IPS-18a (cell line): Measurements from ENCODE around the gene ACY1.

ENCODE experiments used
- H3K27ac ChIP-seq: one replicate; pipeline ENCODE4 v1.5.1; 2013; ENCODE audit warnings: low read length
- H3K27me3 ChIP-seq: one replicate; pipeline ENCODE4 v1.6.1; 2013; ENCODE audit warnings: mild to moderate bottlenecking, low read length; ENCODE audit not compliant: control insufficient read depth, insufficient read depth
- H3K36me3 ChIP-seq: one replicate; pipeline ENCODE4 v1.6.1; 2013; ENCODE audit warnings: low read depth, low read length; ENCODE audit not compliant: control insufficient read depth
- H3K4me1 ChIP-seq: one replicate; pipeline ENCODE4 v1.6.1; 2013; ENCODE audit warnings: low read depth, low read length; ENCODE audit not compliant: control insufficient read depth
- H3K4me3 ChIP-seq: one replicate; pipeline ENCODE4 v1.5.1; 2013; ENCODE audit warnings: low read length
- H3K9ac ChIP-seq: one replicate; pipeline ENCODE4 v1.6.1; 2013; ENCODE audit warnings: mild to moderate bottlenecking, low read length, moderate library complexity
- H3K9me3 ChIP-seq: one replicate; pipeline ENCODE4 v1.6.1; 2013; ENCODE audit warnings: low read depth, low read length; ENCODE audit not compliant: control insufficient read depth

ACY1 gene

DNA sequence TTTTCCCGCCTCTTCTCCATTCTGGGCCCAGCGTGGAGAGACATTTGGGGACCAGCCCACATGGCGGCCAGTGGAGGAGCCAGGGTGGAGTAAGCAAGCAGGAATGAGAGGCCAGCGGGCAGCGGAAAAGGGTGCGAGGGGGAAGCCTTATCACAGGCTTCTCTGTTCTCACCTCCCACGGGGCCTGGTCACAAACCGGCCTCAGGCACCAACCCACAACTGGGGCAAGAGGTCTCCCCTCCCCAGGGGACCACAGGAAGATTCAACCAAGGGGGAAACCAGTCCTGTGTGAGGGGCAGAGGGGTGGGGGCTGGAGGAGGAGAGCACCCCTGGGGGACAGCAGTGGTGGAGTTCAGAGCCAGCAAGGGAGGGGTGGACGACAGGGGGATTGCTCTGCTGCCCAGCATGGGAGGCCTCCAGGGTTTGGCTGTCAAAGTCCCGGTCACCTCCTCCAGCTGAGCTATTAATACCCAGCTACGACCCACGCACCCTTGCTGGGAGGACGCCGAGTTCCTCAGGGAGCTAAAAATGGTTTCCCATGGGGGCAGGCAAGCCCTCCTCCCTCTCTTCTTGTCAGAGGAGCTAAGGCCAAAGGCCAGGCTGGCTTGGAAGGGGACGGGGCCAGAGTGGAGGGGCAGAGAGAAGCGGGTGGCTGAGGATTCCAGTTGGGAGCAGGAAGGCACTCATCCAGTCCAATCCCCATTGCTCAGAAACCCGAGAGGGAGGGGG is 36.2 kb downstream of the ACY1 start:
- Histone ChIP-seq H3K27ac (no peak overlapping the region), H3K9me3 (no peaks in the 10 kb centered on the region)

DNA sequence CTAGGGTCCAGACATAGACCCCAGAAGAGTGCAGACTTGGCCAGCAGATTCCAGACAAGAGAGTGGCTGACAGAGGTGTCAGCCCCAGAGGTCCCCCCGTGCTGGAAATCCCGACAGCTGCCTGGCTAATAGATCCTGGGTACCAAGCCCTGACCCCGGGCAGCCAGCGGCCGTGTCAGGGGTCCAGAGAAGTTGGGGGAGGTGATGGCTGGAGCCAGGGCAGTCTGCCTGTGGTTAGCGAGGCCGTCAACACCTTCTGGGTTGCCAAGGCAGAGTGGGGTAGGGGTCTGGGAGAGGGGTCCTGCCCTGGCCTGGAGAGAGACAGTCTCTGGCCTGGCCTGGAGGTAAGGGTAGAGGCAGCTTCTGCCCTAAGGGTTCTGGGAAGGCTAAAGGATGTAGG is 37.5 kb downstream of the ACY1 start:
- Histone ChIP-seq H3K4me1 (no peaks in the 10 kb centered on the region), H3K27me3 (no peaks in the 10 kb centered on the region), H3K9ac (no peak overlapping the region), H3K4me3 (no peak overlapping the region), H3K36me3 (no peaks in the 10 kb centered on the region), H3K27ac (no peak overlapping the region), H3K9me3 (no peaks in the 10 kb centered on the region)

More for the DNA sequence above, 36.2 kb downstream of the ACY1 start:
- Histone ChIP-seq H3K4me3 (no peak overlapping the region), H3K27me3 (no peaks in the 10 kb centered on the region), H3K36me3 (no peaks in the 10 kb centered on the region), H3K9ac (no peak overlapping the region), H3K4me1 (no peaks in the 10 kb centered on the region)

DNA sequence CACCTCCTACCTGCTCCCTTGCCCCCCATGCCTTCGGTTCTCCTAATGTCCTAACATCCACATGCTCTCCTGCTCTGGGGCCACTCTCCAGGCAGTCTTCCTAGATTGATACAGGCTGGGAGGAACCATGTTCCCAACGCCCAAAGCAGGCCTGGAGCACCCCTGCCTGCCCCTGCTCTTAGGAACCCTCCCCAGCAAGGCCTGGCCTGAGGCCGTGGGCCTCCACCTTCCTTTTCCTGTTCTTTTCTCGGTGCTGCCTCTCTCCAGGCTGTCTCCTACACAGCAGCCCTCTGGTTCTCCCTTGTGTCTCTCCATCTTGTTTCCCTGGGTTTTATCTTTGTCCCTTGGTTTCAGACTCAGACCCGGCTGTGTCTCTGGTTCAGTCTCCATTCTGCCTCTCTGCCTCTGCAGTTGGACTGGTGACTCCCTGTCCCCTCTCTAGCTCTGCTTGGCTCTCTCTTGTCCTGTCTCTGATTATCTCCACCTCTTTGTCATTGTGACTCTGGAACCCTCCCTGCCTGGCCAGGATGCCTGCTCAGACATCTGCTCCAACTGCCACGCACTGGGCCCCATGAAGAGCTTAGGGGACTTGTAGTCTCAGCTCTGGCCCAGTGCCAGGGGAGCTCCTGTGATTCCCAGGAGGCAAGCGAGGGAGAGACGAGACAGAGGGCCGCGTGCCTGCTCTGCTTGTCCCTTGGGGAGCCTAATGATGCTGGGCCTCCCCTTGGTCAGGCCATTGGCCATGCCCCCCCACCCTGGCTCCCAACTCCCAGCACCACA is 38.3 kb downstream of the ACY1 start:
- Histone ChIP-seq H3K4me1 (no peaks in the 10 kb centered on the region), H3K4me3 (no peak overlapping the region), H3K9ac (no peak overlapping the region), H3K27me3 (no peaks in the 10 kb centered on the region), H3K36me3 (no peaks in the 10 kb centered on the region), H3K9me3 (no peaks in the 10 kb centered on the region), H3K27ac (no peak overlapping the region)

DNA sequence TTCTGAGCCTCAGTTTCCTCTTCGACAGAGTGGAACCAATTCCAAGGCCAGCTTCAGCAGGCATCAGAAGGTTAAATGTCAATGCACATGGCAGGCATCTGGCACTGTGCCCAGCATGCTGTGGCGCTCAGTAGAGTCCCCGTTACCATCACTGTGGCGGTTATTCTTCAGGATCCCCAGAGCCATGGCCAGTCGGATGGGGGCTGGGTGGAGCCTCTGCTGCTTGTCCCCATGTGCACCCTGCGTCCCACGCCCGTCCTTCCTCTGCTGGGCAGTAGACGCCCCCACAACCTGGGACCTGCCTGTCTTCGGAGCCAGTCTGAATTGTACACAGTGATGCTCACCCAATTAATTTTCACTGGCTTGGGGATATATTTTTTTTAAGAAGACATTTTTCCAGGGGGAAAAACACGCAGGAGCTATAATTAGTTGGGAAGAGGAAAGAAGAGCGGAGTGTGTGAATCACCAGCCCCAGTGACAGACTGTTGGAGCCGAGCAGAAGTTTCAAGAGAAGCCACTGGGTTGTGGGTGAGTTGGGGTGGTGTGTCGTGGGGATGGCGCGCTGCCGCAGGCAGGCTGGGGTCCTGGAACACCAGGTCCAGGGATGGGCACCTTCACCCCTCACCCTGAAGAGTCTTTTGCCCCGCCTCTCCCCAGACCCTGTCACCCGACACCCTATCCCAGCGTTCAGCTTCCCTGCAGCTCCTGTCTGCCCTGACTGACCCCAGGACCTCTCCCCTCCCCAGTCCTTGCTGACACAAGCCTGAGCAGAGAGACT is 39.2 kb downstream of the ACY1 start:
- no peaks in the 10 kb centered on the region for H3K9me3 ChIP-seq
- no peaks in the 10 kb centered on the region for H3K36me3 ChIP-seq
- no peaks in the 10 kb centered on the region for H3K4me1 ChIP-seq
- no peak overlapping the region for H3K27ac ChIP-seq
- no peaks in the 10 kb centered on the region for H3K27me3 ChIP-seq
- H3K4me3 ChIP-seq = no peak overlapping the region
- no peak overlapping the region for H3K9ac ChIP-seq

DNA sequence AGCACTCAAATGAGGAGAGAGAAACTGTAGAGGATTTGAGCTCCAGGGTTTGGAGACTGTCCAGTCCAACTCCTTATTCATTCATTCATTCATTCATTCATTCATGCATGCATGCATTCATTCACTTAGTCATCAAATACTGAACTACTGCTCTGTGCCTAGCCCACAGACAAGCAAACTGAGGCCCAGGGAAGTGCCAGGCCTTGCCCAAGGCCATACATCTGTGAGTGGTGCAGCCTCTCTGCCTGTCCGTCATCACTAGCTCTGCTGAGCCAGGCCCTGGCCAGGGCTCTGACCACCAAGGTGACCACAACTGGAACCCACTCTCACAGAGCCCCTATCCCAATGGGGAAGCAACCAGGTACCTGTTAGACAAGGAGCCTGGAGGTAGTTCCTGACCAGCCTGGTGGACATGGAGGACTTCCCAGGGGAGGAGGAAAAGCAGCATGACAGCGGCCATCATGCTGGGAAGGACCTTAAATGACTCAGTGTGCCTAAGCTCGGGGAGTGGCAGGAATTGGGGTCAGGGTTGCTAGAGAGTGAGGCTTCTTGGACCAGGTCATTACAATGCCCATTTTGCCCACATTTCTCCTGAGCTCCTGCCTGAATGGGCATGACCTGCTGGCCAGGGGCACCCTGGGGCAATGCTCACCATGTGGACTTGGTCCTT is 39.9 kb downstream of the ACY1 start:
- no peak overlapping the region for H3K27ac ChIP-seq
- no peaks in the 10 kb centered on the region for H3K36me3 ChIP-seq
- H3K9ac ChIP-seq = no peak overlapping the region
- no peak overlapping the region for H3K4me3 ChIP-seq
- H3K4me1 ChIP-seq = no peaks in the 10 kb centered on the region
- H3K9me3 ChIP-seq = no peaks in the 10 kb centered on the region
- no peaks in the 10 kb centered on the region for H3K27me3 ChIP-seq

DNA sequence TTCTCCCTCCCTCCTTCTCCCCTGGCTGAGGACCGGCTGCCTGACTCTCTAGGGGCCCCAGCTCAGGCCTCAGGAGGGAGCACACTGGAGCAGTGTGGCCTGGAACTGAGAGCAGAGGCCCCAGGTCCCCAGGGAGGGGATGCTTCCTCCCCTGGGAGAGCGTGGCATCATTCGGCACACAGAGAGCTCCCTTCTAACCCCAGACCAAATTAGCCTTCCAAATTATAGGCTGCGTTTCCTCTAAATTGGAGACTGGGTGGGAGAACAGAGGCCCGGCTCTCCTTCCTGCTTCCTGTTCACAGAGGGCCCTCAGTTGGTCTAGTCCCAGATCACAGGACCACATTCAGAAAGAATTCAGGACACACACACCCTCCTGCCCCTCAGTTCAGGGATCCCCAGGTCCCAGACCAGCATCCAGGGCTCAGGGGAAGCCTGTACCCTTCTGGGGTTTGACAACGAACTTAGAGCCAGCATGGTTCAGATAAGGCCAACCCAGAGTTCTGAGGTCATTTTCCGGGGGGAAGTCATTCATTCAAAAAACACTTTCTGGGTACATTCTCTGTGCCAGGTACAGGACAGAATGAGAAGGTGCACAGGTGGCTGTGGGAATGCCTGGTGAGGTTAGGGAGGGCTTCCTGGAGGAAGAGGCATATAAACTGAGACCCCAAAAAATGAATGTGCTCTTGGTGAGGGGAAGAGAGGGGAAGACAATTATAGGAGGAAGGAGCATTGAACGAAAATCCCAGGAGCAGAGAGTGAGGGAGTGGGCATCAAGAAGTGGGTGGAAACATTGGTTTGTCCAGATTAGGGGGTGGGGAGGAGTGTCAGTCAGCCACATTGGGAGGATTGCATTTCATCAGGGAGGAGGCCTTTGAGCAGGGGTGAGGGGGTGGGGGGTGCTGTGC is 40.8 kb downstream of the ACY1 start:
- Histone ChIP-seq H3K9me3 (no peaks in the 10 kb centered on the region), H3K4me1 (no peaks in the 10 kb centered on the region), H3K27ac (no peak overlapping the region), H3K4me3 (no peak overlapping the region), H3K27me3 (no peaks in the 10 kb centered on the region), H3K36me3 (no peaks in the 10 kb centered on the region), H3K9ac (no peak overlapping the region)

DNA sequence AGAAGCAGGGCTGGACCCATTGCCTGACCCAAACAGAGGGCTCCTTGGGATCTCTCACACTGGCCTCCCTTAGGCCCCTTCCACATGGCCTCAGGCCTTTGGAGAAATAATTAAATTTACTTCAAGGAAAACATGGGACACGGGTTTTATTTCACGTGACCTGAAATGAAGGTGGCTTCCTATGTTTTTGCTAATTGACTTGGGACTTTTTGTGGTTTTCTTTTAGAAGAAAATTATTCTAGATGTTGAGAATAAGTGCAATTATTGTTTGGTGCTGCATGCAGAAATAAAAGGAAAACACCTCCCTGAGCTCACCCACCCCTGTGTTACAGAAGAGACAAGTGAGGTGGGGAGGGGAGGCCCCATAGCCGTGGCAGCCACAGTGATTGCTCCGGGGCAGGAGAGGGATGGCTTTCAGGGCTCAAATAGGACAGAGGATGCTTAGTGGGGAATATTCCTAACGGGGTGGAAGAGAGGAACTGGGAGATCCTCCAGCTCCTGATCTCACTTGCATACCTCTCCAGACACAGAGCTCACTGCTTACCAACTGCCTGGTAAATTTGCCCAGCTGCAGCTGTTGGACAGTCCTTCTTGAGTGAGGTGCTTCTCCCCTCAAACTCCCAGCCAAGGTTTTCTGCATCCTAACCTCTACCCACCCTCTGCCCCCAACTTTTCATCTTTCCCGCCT is 41.6 kb downstream of the ACY1 start:
- H3K4me3 ChIP-seq = no peak overlapping the region
- H3K36me3 ChIP-seq = no peaks in the 10 kb centered on the region
- no peaks in the 10 kb centered on the region for H3K4me1 ChIP-seq
- H3K9me3 ChIP-seq = no peaks in the 10 kb centered on the region
- no peak overlapping the region for H3K27ac ChIP-seq
- no peaks in the 10 kb centered on the region for H3K27me3 ChIP-seq
- H3K9ac ChIP-seq = no peak overlapping the region

DNA sequence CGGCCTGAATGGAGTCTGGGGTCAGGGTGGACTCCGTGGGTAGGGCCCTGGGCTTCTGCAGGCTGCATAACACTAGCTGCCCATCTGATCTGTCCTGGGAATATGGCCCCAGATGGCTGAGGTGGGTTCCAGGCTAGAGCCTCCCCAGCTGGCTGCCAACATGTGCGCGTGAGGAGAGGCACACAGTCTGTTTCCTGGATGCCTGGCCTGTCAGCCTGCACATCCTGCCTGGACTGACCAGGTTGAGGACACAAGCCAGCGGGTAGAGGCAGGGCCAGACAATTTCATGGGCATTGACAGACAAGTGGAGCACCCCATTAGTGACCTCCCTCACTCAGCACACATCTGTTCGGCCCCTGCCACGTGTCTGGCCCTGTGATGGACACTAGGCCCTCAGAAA is 42.1 kb downstream of the ACY1 start:
- no peaks in the 10 kb centered on the region for H3K27me3 ChIP-seq
- no peaks in the 10 kb centered on the region for H3K9me3 ChIP-seq
- H3K9ac ChIP-seq = no peak overlapping the region
- H3K4me3 ChIP-seq = no peak overlapping the region
- H3K36me3 ChIP-seq = no peaks in the 10 kb centered on the region
- H3K4me1 ChIP-seq = no peaks in the 10 kb centered on the region
- no peak overlapping the region for H3K27ac ChIP-seq

DNA sequence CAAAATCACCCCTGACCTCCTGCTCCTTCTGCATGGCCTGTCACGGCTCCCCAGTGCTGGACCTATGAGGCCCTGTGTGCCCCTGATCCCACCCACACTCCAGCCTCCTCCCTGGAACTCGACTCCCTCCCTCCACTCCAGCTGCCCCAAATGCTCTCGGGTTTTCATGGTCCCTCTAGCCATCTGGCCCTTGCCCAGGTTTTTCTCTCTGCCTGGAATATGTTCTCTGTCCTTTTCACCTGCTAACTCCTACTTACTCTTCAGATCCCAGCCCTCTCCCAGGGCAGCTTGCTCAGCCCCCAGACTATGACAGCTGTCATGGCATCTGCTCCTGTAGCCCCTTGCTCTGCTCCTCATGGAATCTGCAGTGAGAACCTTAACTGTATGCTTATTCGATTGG is 42.7 kb downstream of the ACY1 start:
- Histone ChIP-seq H3K9me3 (no peaks in the 10 kb centered on the region), H3K4me1 (no peaks in the 10 kb centered on the region), H3K4me3 (no peak overlapping the region), H3K27ac (no peak overlapping the region), H3K36me3 (no peaks in the 10 kb centered on the region), H3K9ac (no peak overlapping the region), H3K27me3 (no peaks in the 10 kb centered on the region)

DNA sequence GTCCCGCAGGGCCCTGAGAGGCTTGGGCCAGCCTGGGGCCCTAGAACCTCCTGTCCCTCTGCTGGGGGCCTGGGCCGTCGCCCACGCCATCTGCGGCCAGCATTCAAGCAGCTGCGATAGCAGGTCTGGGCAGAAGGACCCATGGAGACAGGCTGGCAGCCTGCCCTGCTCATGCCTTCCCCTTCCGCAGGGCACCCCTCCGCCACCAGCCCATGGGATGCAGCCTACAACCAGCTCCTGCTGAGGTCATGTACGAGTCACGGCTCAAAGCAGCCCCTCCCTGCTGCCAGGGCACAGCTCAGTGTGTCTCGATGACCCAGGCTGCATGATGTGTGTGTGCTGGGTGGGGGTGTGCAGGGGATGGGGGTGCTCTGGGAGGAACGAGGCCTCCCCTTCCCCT is 45.2 kb downstream of the ACY1 start:
- H3K9ac ChIP-seq = no peak overlapping the region
- H3K27ac ChIP-seq = no peak overlapping the region
- H3K9me3 ChIP-seq = no peaks in the 10 kb centered on the region
- no peak overlapping the region for H3K4me3 ChIP-seq
- no peaks in the 10 kb centered on the region for H3K27me3 ChIP-seq
- no peaks in the 10 kb centered on the region for H3K4me1 ChIP-seq
- no peaks in the 10 kb centered on the region for H3K36me3 ChIP-seq
